Activated CD4-positive, CD25-positive, alpha-beta regulatory T cell (primary cell): ENCODE results near the gene MAPK11.

Source experiments
- DNase-seq, 4 experiments: peaks; one replicate each; lab custom pipeline; 2025; lab: John Stamatoyannopoulos, UW

MAPK11 gene

DNA sequence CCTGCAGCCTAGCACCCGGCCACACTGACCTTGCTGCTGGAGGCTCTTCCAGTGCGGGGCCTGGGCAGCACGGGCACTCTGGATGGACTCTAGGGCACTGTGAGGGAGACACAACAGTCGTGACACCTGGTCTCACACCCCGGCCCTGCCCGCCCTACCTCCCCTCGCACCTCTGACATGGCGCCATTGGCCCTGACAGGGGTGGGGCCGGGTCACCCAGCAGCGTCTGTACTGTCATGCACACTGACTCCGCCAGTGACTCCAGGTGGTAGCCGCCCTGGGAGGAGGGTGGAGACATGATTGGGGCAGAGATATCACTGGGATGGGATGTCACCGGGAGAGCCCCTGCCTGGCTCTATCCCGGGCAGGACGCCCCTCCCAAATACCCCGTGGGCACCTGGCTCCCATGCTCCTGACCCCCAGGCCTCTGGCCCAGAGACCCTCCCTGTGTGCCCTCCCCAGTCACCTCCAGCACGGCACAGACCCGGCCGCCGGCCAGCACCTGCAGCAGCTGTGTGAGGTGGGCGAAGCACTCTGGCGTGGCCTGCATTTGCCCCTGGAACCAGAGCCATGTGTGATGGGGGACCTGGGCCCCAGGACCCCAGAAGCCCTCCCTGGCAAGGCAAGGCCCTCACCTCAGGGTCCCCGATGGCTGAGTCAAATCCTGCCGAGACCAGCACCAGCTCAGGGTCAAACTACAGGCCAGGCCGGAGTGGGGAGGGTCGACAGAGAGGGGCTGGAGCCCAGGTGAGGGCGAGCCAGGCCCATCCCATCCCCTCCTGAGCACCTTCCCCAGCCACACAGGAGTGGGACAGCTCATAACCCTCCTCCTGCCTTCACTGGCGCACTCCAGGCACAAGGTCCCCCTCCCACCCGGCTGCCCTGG, 21.7 kb downstream of the MAPK11 start:
- DNase-seq = no peak

DNA sequence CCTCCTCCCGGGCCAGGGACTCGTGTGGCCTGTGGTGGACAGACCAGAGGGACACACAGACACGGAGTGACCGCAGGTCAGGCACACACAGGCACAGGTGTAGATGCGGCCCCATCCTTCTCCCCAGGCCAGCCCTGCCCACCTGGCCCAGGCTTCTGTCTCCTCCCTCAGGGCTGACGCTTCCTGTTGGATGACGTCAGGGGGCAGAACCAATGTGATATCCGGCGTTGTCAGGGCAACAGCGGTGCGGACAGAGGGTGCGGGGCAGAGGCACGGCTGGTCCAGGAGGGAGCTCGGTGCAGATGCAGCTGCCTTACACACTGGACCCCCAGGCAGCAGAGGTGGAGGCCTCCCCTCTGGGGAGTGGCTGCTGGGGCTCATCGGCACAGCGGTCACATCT, 22.4 kb downstream of the MAPK11 start:
- DNase-seq = no peak

DNA sequence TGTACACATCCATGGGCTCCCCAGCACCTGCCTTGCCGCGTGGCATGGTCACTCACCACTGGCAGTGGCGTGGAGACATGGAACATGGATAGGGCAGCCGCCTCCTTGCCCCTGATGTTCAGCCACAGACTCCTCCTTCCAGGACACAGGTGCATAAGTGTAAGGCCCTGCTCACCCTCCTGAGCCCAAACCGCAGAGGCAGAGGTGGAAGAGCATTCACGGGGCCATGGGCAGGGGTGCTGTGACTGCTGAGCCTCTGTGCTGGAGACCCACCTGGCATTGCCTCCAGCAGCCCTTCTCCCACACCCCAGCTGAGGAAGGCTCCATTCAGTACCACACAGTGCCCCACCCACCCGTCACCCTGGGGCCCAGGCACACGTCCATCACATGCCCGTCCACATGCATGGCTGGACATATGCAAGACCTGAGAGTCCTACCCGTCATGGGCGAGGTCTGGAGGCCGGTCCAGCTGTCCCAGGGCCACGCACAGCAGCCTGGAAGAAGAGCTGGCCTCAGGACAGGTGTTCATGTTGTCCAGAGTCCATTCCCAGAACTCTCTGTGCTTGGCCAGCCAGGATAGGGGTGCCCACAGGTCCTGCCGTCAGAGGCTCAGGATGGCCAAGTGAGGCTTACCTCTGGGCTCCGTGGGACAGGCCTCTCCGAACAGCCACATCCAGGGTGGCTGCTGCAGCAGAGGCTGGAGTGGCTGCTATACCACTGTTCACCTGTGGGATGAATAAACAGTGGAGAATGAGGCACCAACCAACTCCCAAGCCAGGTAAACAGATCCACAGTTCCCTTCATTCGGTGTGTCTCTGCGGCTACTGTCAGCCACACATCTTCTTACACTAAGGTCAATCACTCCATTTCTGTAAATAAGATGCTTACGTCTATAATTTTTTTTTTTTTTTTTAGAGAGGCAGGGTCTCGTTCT, 23.7 kb downstream of the MAPK11 start:
- no peak for DNase-seq

DNA sequence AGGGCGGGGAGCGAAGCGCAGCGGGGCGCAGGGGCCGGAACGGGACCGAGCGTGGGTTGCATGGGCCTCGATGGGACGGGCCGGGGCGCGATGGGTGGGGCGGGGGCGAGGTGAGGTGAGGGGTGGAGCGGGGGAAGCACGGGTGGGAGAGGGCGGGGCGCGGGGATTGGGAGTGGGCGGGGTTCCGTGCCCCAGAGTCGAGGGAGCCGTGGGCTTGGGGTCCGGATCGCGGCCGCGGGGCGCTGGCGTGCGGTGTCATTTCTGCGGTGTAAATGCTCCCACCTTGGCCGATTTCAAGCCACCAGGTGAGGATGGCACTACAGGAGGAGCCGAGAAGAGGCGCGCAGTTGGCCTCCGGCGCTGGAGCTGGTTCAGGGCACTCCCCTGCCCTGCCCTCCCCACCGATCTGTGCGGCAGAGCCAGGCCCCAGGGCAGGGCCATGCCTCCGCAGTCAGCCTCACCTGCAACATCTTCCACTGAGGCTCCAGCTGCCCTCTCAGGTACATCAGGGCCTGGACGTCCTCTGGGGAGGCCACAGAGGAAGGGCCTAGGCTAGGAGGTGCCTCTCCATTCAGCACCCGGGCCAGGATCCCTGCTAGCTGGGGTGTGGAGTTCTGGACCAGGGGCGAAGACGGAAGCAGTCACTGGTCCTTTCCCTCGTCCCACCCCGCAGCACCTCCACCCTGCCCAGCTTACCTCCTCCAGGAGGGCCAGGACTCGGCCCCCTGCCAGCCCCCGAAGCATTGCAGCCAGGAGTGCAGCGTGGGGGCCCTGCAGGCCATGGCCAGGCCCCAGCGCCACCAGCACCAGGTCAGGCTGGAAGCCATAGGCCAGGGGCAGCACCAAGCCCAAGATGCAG, 24.7 kb downstream of the MAPK11 start:
- peak in 1 of 4 experiments; percentile 64 for DNase-seq

DNA sequence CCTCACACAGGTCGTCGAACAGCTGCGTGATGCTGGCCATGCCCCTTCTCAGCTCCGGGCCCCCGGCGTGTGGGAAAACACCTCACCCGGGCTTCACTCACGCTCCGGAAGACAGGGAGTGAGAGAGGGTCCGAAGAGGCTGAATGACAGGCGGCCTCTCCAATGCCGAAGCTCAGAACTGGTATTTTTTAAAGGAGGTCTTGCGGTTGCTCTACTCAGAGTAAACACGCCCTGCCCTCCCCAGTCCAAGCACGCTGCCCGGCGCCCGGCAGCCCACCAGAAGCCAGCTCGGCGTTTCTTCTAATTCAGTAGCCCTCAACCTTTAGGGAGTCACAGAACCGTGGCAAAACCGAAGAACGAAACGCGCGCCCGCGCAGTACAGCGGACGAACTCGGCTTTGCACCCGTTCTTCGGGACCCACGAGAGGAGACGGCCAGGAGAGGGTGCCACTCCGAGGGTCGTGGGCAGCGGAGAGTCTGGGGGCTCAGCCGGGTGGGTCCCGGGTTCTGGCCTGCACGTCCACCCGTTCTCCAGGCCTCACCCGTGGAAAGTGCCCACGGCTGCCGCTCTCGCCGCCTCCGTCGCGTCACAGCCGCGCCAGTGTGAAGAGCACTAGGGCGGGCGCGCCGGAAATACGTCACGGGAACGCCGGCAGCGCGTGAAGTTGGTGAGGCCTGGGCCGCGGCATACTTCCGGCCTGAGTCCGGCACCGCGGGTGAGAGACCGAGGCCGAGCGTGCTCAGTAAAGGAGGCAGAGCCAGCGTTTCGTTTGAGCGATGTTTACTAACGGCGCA, 25.6 kb downstream of the MAPK11 start, which contains the start of gene TUBGCP6:
Gene TUBGCP6 (minus strand): TSS at position 604 of the 794 bp plus-strand sequence. CDS start 564 bp downstream, at position 40.
- DNase-seq = peak; percentile 86 to 90 (median 87)

DNA sequence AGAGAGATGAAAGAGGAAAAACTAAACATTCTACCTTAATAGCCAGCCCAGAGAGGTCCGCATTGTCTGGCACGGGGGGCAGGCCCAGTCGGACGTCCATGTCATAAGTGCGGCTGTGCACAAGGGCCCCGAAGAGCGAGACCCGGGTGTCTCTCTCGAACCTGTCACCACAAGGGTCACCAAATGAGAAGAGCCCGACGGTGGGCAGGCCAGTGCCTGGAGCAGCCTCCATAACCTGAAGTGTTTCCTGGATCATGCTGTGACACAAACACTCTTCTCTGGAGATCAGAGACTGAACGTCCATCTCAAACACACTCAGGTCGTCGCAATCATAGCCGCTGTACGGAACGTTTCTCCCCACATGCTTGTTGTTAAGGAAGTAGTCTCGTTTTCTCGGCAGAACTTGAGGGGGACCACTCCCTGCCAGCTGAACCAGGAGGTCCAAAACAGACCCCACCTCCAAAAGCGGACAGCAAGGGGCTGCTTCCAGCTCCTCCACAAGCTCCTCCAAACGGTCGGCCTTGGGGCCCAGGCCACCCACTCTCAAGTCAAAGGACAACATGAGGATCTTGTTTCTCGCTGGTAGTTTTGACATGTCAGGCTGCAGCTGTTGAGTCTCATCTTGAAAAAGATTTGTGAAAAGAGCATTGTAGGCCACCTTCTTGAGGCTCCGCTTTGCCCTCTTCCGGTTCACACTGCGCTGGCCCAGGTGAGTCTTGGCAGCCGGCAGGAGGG, 26.3 kb downstream of the MAPK11 start:
- DNase-seq = no peak

DNA sequence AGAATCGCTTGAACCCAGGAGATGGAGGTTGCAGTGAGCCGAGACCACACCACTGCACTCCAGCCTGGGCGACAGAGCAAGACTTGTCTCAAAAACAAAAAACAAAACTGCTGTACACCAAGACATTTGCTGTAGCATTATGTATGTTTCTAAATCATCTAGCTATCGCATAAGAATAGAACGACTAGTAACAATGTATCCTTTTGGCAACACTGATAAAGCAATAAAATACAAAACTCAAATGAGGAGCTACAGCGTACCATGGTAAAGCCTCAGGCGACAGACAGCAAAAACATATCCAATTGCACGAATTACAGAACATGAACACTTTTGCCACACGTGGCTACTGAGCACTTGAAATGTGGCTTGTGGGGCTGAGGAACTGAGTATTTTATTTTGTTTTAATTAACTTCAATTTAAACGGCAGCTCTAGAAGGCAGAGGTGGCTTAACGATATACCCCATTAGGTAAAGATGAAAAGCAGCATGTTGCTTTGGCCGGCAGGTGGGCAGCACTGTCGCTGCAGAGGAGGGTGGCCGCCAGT, 27.7 kb downstream of the MAPK11 start:
- no peak for DNase-seq

DNA sequence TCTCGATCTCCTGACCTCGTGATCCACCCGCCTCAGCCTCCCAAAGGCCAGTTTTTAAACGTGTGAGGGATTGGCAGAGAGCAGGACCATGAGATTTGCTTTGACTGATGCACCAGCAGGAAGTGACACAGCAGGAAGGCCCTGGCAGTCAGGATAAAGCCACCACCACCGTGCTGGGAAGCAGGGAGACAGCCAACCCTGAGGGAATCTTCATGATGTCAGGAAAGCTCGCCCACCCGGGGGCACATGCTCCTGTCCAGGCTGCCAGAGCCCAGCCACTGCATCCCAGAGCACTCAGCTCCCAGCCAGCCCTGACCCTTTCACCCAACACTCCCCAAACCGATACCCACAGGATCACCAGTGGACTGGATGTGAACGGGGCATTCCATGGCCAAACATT, 31.4 kb downstream of the MAPK11 start:
- DNase-seq = no peak

DNA sequence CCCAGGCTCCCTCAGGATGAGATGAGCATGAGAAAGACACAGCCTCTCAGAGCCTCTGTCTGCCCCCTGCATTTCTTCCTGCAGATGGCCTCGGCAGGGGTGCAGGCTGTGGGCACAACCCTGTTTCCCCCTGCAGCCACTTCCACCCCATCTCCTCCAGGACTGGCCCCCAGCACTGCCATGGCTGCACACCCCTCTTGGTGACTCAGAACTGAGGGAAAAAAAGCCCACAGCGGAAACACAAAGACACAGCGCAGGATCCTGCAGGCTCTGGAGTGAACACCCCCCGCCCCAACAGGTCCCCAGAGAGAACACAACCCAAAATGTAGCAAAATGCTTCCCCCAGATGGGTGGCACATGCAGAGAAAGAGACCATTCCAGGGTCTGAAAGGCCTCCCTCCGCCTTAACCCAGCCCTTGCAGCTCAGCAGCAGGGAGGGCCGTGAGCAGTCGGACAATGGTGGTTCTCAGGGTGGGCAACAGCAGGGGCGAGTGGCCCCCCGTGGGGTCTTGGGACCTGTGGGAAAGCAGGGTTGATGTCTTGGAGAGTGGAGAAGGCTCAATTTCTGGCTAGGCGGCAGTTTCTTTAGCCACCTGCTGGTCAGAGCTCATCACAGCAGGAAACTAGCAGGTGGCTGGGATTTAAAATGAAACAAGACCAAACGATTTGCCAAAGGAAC, 33.3 kb downstream of the MAPK11 start:
- DNase-seq = no peak

DNA sequence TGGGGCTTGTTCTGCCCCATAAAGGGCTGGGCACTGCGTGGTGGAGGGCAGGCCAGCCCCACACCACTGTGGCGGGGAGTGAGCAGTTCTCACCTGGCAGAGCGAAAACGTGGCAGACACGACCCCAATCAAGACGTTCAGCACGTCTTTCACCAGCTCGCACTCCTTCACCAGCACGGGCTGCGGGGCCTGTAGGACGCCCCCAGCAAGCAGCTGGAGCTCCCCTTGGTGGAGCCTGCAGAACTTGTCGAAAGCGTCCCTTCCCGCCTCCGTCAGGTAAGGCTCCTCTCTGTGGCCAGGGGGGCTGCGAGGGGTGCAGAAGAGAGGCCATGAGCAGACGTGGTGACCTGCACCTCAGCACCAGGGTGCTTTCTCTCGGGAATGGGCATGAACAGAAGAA, 37.0 kb downstream of the MAPK11 start:
- no peak for DNase-seq

DNA sequence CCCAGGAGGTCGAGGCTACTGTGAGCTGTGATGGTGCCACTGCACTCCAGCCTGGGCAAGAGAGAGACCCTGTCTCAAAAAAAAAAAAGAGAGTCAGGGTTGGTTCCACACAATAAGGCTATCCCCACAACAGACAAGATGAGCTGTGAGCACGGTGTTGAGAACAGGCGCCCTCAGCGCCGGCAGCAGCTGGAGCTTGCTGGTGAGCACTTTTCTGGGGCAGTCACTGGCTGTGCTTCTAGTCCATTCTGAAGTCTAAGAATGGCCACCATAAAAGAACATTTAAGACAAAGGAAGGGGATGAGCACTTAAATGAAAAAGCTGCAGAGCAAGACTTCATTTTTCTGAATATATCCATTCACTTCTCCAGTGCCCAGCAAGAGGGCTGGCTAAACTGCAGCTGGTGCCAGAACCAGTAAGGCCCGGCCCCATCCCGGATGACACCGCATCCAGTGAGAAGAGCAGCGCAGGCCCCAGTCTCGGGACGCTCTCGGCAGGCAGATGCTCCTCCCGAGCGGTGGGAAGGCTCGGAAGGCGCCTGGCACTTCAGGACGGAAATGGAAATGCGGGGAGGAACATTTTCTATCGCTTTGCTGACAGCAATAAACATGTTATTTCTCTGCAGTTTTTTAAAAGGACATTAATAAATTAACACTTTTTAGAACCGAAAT, 37.6 kb downstream of the MAPK11 start:
- no peak for DNase-seq

DNA sequence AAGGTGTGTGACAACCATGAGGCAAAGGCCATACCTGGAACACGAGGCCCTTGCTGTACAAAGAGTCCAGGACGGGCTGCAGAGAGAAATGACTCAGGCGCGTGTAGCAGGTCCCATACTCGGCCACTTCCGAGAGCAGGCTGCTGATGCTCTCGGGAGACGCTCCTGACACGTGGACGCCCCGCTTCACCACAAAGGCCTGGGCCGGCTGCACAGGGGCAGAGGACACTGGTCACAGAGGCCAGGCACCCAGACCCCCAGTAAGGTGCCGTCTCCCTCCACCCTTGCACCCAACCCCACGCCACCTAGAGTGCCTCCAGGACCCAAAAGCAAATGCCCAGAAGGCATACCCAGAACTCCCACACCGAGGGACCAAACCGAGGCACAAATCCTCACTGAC, 40.8 kb downstream of the MAPK11 start:
- DNase-seq = no peak

DNA sequence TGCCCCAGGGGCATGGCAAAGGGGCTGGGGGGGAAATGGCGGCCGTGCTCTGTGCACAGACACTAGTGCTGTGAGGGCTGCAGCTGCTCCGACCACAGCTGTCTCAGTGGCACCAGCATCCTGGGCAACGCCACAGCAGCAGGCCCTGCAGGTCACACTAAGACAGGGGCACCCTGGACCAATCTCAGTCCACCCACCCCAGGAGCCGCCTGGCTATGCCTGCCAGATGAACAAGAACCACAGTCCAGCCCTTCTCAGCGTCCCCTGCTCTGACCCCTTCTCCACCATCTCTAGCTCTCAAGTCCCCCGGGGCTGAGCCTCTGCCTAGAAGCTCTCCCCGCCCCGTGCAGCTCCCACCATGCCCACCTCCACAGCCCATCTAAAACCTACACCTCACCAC, 41.8 kb downstream of the MAPK11 start:
- no peak for DNase-seq

DNA sequence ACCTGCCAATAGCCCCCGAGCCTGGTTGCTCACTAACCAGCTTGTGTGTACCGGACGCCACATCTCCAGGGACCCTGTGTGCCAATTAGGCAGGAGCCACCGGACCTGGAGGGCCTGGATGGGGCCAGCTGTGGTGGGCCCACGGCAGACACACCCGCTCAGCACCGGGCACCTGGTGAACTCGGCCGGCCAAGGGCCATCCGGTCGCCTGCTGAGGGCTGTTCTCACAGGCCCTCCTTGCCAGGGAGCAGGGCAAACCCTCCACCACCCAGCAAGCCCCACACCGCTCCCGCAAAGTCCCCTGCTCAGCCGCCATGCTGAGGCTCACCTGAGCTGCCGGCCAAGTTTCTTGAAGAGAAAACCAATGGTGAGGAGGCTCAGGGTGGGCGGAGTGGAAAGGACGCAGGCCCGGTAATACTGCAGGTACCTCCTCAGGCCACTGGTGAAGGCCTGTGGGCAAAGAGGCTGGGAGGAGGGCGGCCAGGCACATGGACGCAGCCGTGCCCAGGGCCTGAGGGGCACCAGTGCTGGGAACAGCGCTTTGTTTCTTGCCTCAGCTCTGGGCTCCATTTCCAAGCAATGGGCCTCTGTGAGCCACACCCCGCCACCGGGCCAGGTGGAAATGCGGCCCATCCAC, 42.5 kb downstream of the MAPK11 start:
- no peak for DNase-seq

DNA sequence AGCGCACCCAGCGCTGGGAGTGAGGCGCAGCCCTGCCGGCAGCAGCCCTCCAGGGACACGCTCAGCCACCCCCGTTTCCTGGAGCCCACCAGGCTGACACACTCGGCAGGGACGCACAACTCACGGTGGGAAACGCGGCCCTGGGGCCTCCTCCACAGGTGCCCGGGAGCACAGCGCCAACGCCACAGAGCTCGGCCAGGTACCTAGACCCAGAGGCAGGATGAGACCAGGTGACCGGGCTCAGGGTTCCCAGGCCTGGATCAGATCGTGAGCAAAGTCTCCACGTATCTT, 43.4 kb downstream of the MAPK11 start:
- no peak for DNase-seq

DNA sequence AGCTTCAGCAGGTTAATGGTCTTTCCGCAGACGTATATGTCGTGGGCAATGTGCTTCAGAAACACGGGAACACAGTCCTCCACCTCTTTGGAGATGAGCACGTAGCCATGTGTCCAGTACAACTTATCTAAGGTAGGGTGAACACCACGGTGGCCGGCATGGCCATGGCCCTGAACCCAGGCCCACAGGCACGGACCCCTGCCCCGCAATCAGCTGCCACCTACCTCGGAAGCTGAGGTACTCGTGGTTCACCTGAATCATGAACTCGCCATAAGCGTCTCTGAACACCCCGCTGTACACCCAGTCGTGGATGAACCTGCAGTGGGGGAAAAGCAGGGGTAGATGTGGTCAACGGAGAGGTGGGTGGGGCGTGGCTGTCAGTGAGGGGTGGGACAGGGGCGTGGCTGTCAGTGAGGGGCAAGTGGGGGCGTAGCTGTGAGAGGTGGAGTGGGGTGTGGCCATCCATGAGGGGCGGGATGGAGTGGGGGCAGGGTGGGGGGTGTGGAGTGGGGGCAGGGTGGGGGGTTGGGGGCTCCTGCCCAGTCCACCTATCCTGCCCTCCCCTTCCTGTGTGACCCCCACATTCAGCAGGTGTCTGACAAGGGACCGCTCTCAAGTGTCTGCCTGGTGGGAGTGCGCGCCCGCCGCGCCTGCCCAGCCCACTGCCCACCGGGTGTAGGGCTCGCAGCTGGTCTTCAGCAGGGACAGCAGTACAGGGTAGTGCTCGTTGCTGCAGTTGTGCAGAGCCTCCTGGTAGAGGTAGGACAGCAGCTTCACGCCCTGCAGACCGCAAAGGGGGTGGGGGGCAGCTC, 43.9 kb downstream of the MAPK11 start:
- no peak for DNase-seq

DNA sequence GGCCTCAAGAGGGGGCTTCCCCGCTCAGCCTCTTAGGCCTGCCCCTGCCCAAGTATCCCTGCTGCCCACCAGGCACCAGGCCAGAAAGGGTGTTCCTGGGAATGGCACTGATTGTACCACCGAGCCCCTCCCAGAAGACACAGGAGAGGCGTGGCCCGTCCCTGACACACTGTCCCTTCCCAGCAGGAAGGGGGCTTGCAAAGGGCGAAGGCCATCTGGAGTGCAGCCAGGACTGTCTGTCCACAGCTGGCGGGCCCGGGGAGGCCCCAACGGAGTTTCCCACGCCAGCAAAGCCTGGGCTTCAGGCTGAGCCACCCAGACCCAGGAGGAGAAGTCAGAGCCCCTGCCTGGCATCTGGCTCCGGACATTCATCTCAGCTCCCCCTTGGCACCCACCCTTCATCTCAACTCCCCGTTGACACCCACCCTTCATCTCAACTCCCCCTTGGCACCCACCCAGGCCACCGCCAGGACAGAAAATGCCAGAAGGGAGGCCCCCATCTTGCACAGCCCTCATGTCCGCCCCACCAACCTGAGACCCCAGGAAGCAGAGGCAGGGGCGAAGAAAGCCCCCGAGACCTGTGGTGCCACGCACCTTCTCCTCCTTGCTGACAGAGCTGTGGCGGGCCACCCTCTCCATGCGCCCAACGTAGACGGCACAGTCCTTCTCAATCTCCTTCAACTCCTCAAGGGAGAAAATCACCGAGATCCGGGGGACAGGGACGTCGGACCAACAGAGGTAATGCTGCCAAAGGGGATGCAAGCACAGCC, 44.8 kb downstream of the MAPK11 start:
- DNase-seq = no peak
